Measurements from ENCODE around the gene VPS18. TPM values are rescaled to one million over a fixed set of nuclear protein-coding genes. Genes with fewer than 3 reads are reported as not detected.

The VPS18 gene
- total RNA-seq, 1 donor from 2014 or later: 28.9 TPM

- peak; percentile 49 for DNase-seq (ENCODE audit: low spot score, unreplicated experiment)
- Mint-ChIP-seq H3K9me3 (ENCODE audit: low read depth) (no peaks in the 10 kb centered on the region), H3K4me1 (ENCODE audit: low read depth) (peaks cover 37% of the 10 kb centered on the region), H3K36me3 (ENCODE audit: insufficient read depth) (peaks cover 17% of the 10 kb centered on the region), H3K27ac (peak overlapping the region; percentile 99), H3K4me3 (ENCODE audit: low read depth) (peak overlapping the region; percentile 96), H3K27me3 (no peaks in the 10 kb centered on the region)
- TF ChIP-seq, protein P1, sequence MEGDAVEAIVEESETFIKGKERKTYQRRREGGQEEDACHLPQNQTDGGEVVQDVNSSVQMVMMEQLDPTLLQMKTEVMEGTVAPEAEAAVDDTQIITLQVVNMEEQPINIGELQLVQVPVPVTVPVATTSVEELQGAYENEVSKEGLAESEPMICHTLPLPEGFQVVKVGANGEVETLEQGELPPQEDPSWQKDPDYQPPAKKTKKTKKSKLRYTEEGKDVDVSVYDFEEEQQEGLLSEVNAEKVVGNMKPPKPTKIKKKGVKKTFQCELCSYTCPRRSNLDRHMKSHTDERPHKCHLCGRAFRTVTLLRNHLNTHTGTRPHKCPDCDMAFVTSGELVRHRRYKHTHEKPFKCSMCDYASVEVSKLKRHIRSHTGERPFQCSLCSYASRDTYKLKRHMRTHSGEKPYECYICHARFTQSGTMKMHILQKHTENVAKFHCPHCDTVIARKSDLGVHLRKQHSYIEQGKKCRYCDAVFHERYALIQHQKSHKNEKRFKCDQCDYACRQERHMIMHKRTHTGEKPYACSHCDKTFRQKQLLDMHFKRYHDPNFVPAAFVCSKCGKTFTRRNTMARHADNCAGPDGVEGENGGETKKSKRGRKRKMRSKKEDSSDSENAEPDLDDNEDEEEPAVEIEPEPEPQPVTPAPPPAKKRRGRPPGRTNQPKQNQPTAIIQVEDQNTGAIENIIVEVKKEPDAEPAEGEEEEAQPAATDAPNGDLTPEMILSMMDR (IDR thresholded peaks at IDR 0.05; ENCODE audit: unreplicated experiment): no peak
These were observed 46.9 kb upstream of the VPS18 start for GRCh38 chr15:40847223-40847961.

DNA sequence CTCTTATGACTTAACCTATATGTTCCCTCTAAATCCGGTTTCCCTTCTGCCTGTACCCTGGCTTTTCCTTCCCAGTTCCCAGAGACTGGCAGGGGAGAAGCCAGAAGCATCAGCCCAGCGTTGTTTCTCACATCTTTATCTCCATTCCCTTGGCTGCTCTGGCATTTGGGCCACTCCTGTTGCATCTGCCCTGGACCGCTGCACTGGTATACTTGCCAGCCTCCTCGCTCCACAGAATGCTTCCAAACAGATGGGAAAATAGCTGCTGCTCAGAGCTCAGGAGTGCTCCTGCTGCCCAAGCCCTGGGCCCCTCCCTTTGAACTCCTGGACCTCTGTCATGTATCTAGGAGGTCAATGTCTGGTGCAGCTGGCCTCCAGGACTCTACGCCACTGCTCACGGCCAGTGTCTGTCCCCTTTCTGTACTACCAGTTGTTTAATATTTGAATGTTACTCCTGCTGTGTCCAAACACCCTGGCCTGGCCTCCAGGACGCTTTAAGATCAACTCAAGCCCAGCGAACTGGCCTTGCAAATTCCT lies 43.6 kb upstream of the VPS18 start:
- peak overlapping the region; percentile 87 for H3K27ac Mint-ChIP-seq

DNA sequence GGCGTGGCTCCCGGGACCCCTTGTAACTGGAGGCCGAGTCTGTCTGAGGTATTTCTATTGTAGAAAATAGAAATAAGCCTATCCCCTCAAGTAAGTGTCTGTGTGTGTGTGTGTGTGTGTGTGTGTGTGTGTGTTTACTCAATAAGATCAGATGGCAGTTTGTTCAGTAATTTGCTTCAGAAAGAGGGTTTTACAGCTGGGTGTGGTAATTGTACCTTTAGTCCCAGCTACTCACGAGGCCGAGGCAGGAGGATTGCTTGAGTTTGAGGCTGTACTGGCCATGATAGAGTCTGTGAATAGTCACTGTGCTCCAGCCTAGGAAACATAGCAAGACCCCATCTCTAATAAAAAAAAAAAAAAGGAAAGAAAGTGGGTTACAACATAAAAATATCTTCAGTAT lies 41.7 kb upstream of the VPS18 start:
- DNase-seq (ENCODE audit: low spot score, unreplicated experiment): no peak
- TF ChIP-seq, protein P1 (IDR thresholded peaks at IDR 0.05; ENCODE audit: unreplicated experiment): no peak
- Mint-ChIP-seq H3K4me1 (ENCODE audit: low read depth) (peaks cover 14% of the 10 kb centered on the region), H3K4me3 (ENCODE audit: low read depth) (no peak overlapping the region), H3K27ac (no peak overlapping the region), H3K36me3 (ENCODE audit: insufficient read depth) (peaks cover 23% of the 10 kb centered on the region), H3K9me3 (ENCODE audit: low read depth) (no peaks in the 10 kb centered on the region), H3K27me3 (no peaks in the 10 kb centered on the region)

More for the DNA sequence above, 43.6 kb upstream of the VPS18 start:
- no peaks in the 10 kb centered on the region for H3K27me3 Mint-ChIP-seq
- no peak overlapping the region for H3K4me3 Mint-ChIP-seq (ENCODE audit: low read depth)
- no peaks in the 10 kb centered on the region for H3K9me3 Mint-ChIP-seq (ENCODE audit: low read depth)
- peaks cover 18% of the 10 kb centered on the region for H3K36me3 Mint-ChIP-seq (ENCODE audit: insufficient read depth)
- DNase-seq (ENCODE audit: low spot score, unreplicated experiment): no peak
- H3K4me1 Mint-ChIP-seq (ENCODE audit: low read depth): peaks cover 27% of the 10 kb centered on the region
- TF ChIP-seq, protein P1 (IDR thresholded peaks at IDR 0.05; ENCODE audit: unreplicated experiment): no peak

- H3K4me1 Mint-ChIP-seq (ENCODE audit: low read depth): peaks cover 8% of the 10 kb centered on the region
- H3K27me3 Mint-ChIP-seq: no peaks in the 10 kb centered on the region
- H3K27ac Mint-ChIP-seq: no peak overlapping the region
- no peak overlapping the region for H3K4me3 Mint-ChIP-seq (ENCODE audit: low read depth)
- DNase-seq (ENCODE audit: low spot score, unreplicated experiment): no peak
- no peaks in the 10 kb centered on the region for H3K9me3 Mint-ChIP-seq (ENCODE audit: low read depth)
- peaks cover 20% of the 10 kb centered on the region for H3K36me3 Mint-ChIP-seq (ENCODE audit: insufficient read depth)
- TF ChIP-seq, protein P1 (IDR thresholded peaks at IDR 0.05; ENCODE audit: unreplicated experiment): no peak
These were observed 40.9 kb upstream of the VPS18 start for GRCh38 chr15:40853241-40853890.

DNA sequence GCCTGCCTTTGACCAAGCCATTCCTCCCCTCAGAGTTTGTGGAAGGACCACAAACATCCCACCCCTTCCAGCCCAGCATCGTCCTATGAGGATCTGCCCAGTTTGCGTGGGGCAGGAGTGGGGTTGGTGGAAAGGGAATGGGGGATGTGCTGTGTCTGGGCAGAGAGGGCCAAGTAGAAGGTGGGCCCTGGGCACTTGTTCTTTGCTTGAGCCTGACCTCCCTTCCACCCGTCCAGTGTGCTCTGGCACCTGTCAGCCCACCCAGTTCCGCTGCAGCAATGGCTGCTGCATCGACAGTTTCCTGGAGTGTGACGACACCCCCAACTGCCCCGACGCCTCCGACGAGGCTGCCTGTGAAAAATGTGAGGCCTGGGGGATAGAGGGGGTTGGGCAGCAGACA lies 40.1 kb upstream of the VPS18 start:
- peaks cover 9% of the 10 kb centered on the region for H3K4me1 Mint-ChIP-seq (ENCODE audit: low read depth)
- no peaks in the 10 kb centered on the region for H3K27me3 Mint-ChIP-seq

More for the DNA sequence above, 40.1 kb upstream of the VPS18 start:
- TF ChIP-seq, protein P1 (IDR thresholded peaks at IDR 0.05; ENCODE audit: unreplicated experiment): no peak
- DNase-seq (ENCODE audit: low spot score, unreplicated experiment): no peak
- Mint-ChIP-seq H3K9me3 (ENCODE audit: low read depth) (no peaks in the 10 kb centered on the region), H3K27ac (no peak overlapping the region), H3K4me3 (ENCODE audit: low read depth) (no peak overlapping the region), H3K36me3 (ENCODE audit: insufficient read depth) (peaks cover 23% of the 10 kb centered on the region)
